ENCODE measurements around the gene FRY.

The FRY gene

DNA sequence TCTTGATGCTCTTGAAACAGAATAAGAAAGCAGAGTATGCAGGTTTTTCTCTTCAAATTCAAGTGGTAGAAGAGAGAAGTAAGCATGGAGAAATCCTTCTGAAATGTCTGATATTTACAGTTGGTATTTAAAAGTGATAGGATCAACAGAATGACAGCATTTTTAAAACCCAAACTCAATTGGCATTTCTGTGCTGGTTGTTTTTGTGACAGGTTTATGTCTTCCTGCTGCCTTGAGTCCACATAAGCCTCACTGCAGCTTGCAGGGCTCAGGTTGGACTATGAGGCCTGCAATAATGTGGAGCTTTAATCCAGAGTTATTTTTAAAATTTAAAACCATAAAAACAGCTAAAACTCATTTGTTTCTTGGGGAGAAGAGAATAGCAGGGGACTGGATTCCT lies 178.5 kb downstream of the FRY start:
- H3K36me3 ChIP-seq (ENCODE audit: control insufficient read depth, insufficient read depth, low read length) = no peaks in the 10 kb centered on the region
- no peaks in the 10 kb centered on the region for H3K9me3 ChIP-seq (ENCODE audit: control insufficient read depth, insufficient read depth, low read length)
- H3K4me1 ChIP-seq (ENCODE audit: control insufficient read depth, insufficient read depth, low read length) = no peaks in the 10 kb centered on the region
- no peak overlapping the region for H3K4me3 ChIP-seq (ENCODE audit: low read depth, low read length)
- no peaks in the 10 kb centered on the region for H3K27me3 ChIP-seq (ENCODE audit: control insufficient read depth, insufficient read depth, low read length)
- no peak overlapping the region for H3K9ac ChIP-seq (ENCODE audit: low read depth, low read length)

DNA sequence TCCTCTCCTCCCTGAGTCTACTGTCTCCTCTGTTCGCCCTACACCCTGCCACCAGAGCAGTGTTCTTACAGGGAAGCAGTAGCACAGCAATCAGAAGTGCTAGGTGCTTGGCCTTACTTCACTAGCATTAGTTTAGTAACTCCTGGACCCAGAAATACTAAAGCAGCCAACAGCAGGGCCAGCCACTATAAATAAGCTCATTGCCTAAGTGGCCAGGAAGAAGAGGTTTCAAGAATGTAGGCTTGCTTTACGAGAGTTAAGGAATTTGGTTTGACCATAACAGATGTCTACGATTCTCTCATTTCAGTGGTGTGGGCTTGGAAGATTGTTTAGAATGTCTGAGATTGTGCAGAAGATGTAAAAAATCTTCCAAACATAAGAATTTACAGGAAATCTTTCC lies 180.2 kb downstream of the FRY start:
- H3K27me3 ChIP-seq (ENCODE audit: control insufficient read depth, insufficient read depth, low read length) = no peaks in the 10 kb centered on the region
- H3K9me3 ChIP-seq (ENCODE audit: control insufficient read depth, insufficient read depth, low read length) = no peaks in the 10 kb centered on the region
- no peak overlapping the region for H3K4me3 ChIP-seq (ENCODE audit: low read depth, low read length)
- H3K4me1 ChIP-seq (ENCODE audit: control insufficient read depth, insufficient read depth, low read length) = no peaks in the 10 kb centered on the region
- H3K36me3 ChIP-seq (ENCODE audit: control insufficient read depth, insufficient read depth, low read length) = no peaks in the 10 kb centered on the region
- no peak overlapping the region for H3K9ac ChIP-seq (ENCODE audit: low read depth, low read length)

DNA sequence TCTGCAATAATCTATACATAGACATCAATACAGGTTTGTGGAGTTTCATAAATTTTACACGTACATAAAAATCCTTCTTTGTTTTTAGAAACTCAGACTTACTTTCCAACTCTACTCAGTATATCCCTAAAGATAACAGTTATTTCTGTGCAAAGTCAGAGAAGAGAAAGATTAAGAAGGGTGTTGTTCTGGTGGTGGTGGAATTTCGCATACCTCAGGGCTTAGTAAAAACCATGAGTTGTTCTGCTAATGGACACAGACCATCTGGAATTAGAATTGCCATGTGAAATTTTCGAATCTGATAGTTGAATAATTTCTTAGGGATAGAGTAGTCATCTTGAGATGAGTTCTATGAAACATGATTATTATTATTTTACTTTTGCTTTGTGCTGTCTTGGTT lies 180.8 kb downstream of the FRY start:
- no peak overlapping the region for H3K4me3 ChIP-seq (ENCODE audit: low read depth, low read length)
- H3K9me3 ChIP-seq (ENCODE audit: control insufficient read depth, insufficient read depth, low read length) = no peaks in the 10 kb centered on the region
- no peaks in the 10 kb centered on the region for H3K36me3 ChIP-seq (ENCODE audit: control insufficient read depth, insufficient read depth, low read length)
- H3K4me1 ChIP-seq (ENCODE audit: control insufficient read depth, insufficient read depth, low read length) = no peaks in the 10 kb centered on the region
- H3K9ac ChIP-seq (ENCODE audit: low read depth, low read length) = no peak overlapping the region
- H3K27me3 ChIP-seq (ENCODE audit: control insufficient read depth, insufficient read depth, low read length) = no peaks in the 10 kb centered on the region

DNA sequence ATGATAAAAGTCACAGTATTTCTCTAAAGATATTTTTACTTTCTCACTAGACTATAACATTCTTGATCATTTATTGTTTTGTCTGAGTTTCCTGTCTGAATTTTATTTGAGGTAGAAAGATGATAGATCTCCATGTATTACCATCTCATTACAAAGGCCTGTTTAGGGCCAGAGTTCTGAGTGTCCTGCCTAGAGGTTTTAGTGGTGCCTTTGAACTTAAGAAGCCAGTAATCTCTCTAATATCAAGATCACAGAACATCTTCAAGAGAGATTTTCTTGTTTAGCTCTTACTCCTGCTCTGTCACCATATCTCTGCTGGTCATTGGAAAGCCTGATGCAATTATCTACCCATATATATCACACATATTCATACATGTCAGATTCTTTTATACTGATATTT lies 182.1 kb downstream of the FRY start:
- no peaks in the 10 kb centered on the region for H3K36me3 ChIP-seq (ENCODE audit: control insufficient read depth, insufficient read depth, low read length)
- no peak overlapping the region for H3K4me3 ChIP-seq (ENCODE audit: low read depth, low read length)
- H3K9ac ChIP-seq (ENCODE audit: low read depth, low read length) = no peak overlapping the region

DNA sequence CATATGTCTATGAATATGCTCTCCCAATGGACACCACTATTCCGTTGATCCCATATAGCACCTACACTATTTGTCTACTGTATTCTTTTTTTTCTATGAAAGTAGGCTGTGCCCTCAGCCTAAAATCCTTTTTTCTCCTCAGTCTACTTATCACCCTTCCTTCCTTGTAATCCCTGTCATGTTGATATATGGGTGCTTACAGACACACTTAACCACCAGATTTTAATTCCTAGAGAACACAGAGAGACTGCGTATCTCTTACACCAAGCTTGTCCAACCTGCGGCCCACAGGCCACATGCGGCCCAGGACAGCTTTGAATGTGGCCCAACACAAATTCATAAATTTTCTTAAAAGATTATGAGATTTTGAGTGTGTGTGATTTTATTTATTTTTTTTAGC lies 182.5 kb downstream of the FRY start:
- H3K9me3 ChIP-seq (ENCODE audit: control insufficient read depth, insufficient read depth, low read length) = no peaks in the 10 kb centered on the region
- H3K27me3 ChIP-seq (ENCODE audit: control insufficient read depth, insufficient read depth, low read length) = no peaks in the 10 kb centered on the region
- H3K36me3 ChIP-seq (ENCODE audit: control insufficient read depth, insufficient read depth, low read length) = no peaks in the 10 kb centered on the region
- no peaks in the 10 kb centered on the region for H3K4me1 ChIP-seq (ENCODE audit: control insufficient read depth, insufficient read depth, low read length)
- no peak overlapping the region for H3K9ac ChIP-seq (ENCODE audit: low read depth, low read length)
- no peak overlapping the region for H3K4me3 ChIP-seq (ENCODE audit: low read depth, low read length)

More for the DNA sequence above, 182.1 kb downstream of the FRY start:
- H3K27me3 ChIP-seq (ENCODE audit: control insufficient read depth, insufficient read depth, low read length) = no peaks in the 10 kb centered on the region
- H3K4me1 ChIP-seq (ENCODE audit: control insufficient read depth, insufficient read depth, low read length) = no peaks in the 10 kb centered on the region
- H3K9me3 ChIP-seq (ENCODE audit: control insufficient read depth, insufficient read depth, low read length) = no peaks in the 10 kb centered on the region

DNA sequence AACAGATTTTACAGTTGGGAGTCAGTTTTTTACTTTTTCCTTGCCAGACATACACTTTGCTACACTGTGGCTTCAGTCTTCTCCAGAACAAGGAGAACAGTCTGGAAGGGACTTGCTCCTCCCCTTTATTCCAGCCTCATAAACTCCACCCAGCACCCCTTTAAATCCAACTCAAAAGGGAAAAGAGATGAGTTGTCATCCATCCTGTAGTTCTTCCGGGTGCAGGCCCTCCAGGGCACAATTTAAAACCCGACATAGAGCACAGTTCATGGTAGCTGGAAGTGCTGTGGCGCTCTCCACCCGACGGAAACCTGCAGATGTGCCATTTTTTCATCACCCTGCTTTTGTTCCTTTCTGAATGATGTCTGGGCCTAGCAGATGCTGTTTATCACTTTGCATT lies 184.7 kb downstream of the FRY start:
- Histone ChIP-seq H3K9ac (ENCODE audit: low read depth, low read length) (no peak overlapping the region), H3K4me1 (ENCODE audit: control insufficient read depth, insufficient read depth, low read length) (no peaks in the 10 kb centered on the region), H3K4me3 (ENCODE audit: low read depth, low read length) (no peak overlapping the region), H3K9me3 (ENCODE audit: control insufficient read depth, insufficient read depth, low read length) (no peaks in the 10 kb centered on the region), H3K36me3 (ENCODE audit: control insufficient read depth, insufficient read depth, low read length) (no peaks in the 10 kb centered on the region), H3K27me3 (ENCODE audit: control insufficient read depth, insufficient read depth, low read length) (no peaks in the 10 kb centered on the region)

DNA sequence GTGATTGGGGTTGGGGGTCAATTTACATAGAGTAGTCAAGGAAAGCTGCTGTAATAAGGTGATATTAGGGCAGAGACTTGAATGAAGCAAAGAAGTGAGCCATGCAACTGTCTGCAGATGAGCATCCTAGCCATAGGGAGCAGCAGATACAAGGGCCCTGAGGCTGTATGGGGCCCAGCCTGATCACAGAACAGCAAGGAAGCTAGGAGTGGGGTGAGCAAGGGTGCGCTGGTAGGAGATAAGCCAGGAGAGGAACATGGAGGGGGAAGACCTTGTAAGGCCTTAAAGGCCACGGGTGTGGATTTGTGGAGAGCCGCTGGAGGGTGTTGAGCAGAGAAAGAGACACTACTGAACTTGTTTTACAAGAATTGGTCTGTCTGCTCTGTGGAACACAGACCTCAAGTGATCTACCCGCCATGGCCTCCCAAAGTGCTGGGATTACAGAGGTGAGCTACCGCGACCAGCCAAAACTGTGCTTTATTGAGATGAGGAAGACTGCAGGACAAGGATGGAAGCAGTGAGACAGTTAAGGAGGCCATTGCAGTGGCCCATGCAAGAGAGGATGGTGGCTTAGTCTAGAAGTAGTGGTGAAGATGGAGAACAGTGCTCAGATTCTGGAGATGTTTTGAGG lies 190.6 kb downstream of the FRY start:
- Histone ChIP-seq H3K4me1 (ENCODE audit: control insufficient read depth, insufficient read depth, low read length) (no peaks in the 10 kb centered on the region), H3K4me3 (ENCODE audit: low read depth, low read length) (no peak overlapping the region), H3K9ac (ENCODE audit: low read depth, low read length) (no peak overlapping the region), H3K27me3 (ENCODE audit: control insufficient read depth, insufficient read depth, low read length) (no peaks in the 10 kb centered on the region), H3K36me3 (ENCODE audit: control insufficient read depth, insufficient read depth, low read length) (no peaks in the 10 kb centered on the region), H3K9me3 (ENCODE audit: control insufficient read depth, insufficient read depth, low read length) (no peaks in the 10 kb centered on the region)

DNA sequence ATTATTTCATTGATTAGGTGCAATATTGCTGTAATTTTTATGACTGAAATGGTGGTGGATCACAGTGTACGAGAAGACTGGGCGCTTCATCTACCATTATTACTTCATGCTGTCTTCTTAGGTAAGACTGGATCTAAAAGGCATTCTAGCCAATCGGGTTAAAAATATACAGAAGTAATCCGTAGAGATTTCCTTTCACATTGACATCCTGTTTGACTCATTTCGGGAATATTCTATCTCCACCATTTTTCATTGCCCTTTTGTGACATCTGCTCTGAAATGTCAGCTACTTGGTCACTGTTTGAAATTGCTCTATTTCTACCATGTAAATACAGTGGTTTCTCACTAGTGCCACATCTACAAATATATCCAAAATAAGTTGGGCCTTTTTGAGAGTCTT lies 193.3 kb downstream of the FRY start:
- Histone ChIP-seq H3K27me3 (ENCODE audit: control insufficient read depth, insufficient read depth, low read length) (no peaks in the 10 kb centered on the region), H3K4me1 (ENCODE audit: control insufficient read depth, insufficient read depth, low read length) (no peaks in the 10 kb centered on the region), H3K9me3 (ENCODE audit: control insufficient read depth, insufficient read depth, low read length) (no peaks in the 10 kb centered on the region), H3K36me3 (ENCODE audit: control insufficient read depth, insufficient read depth, low read length) (no peaks in the 10 kb centered on the region), H3K9ac (ENCODE audit: low read depth, low read length) (no peak overlapping the region), H3K4me3 (ENCODE audit: low read depth, low read length) (no peak overlapping the region)

DNA sequence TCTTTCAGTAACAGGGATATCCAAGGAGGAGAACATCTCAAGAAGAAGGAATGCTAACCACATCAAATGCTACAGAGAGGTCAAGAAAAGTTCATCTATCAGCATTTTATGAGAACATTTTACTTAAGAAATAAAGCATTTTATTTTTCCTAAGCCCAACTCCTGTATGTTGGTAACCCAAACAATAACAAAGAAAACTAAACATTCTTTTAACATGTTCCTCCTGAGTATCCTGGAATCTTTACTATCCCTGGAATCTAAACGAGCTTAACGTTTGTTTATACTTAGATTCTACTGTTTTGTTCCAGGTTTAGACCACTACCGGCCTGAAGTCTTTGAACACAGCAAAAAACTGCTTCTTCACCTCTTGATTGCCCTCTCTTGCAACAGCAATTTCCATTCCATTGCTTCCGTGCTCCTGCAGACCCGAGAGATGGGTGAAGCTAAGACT lies 193.9 kb downstream of the FRY start:
- Histone ChIP-seq H3K4me1 (ENCODE audit: control insufficient read depth, insufficient read depth, low read length) (no peaks in the 10 kb centered on the region), H3K4me3 (ENCODE audit: low read depth, low read length) (no peak overlapping the region), H3K9me3 (ENCODE audit: control insufficient read depth, insufficient read depth, low read length) (no peaks in the 10 kb centered on the region), H3K36me3 (ENCODE audit: control insufficient read depth, insufficient read depth, low read length) (no peaks in the 10 kb centered on the region), H3K9ac (ENCODE audit: low read depth, low read length) (no peak overlapping the region), H3K27me3 (ENCODE audit: control insufficient read depth, insufficient read depth, low read length) (no peaks in the 10 kb centered on the region)

DNA sequence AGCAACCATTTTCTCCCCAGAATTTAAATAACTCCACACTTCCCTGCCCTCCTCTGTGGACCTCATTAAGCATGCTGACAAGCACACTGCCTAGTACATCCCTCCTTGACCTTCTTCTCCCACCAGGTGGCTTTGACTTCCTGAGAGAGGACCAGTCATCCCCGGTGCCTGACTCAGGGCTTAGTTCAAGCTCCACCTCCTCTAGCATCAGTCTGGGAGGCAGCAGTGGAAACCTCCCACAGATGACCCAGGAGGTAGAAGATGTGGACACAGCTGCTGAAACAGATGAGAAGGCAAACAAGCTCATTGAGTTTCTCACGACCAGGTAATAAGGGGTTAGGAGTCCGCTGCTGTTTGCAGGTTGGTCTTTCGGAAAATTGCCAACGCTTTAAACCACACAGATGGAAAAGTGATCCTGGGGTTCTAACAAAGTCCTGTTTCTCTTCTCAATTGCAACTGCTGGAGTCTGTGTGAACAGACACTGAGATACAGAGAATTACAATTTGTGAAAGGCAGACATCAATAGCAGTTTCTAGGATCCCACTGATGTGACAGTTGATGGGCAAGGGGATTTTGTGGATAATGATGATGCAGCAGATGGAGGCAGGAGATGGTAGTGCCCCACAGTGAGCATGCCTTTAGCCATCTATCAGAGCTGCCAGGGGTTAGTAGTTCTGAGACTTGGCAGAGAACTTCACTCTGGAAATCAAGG lies 196.9 kb downstream of the FRY start:
- H3K36me3 ChIP-seq (ENCODE audit: control insufficient read depth, insufficient read depth, low read length) = no peaks in the 10 kb centered on the region
- H3K9me3 ChIP-seq (ENCODE audit: control insufficient read depth, insufficient read depth, low read length) = no peaks in the 10 kb centered on the region
- H3K4me3 ChIP-seq (ENCODE audit: low read depth, low read length) = no peak overlapping the region
- H3K27me3 ChIP-seq (ENCODE audit: control insufficient read depth, insufficient read depth, low read length) = no peaks in the 10 kb centered on the region
- no peaks in the 10 kb centered on the region for H3K4me1 ChIP-seq (ENCODE audit: control insufficient read depth, insufficient read depth, low read length)
- H3K9ac ChIP-seq (ENCODE audit: low read depth, low read length) = no peak overlapping the region

DNA sequence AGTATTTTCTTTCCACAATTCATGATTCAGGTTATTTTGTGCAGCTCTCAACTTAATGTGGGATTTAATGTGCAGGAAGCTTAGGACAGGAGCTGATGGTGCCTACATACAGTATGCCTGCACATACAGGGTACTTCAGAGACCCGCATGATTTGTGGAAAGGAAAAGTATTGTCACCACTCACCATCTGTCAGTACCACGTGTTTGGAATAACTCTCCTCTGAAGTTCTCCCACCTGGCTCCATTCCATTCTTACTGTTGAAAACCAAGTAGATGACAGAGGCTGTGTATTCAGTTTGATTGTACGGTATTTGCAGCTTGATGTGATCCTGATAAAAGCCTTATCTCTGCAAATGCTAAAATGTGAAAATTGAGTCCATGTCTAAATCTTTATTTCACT lies 197.9 kb downstream of the FRY start:
- Histone ChIP-seq H3K4me3 (ENCODE audit: low read depth, low read length) (no peak overlapping the region), H3K9ac (ENCODE audit: low read depth, low read length) (no peak overlapping the region), H3K27me3 (ENCODE audit: control insufficient read depth, insufficient read depth, low read length) (no peaks in the 10 kb centered on the region), H3K36me3 (ENCODE audit: control insufficient read depth, insufficient read depth, low read length) (no peaks in the 10 kb centered on the region), H3K9me3 (ENCODE audit: control insufficient read depth, insufficient read depth, low read length) (no peaks in the 10 kb centered on the region), H3K4me1 (ENCODE audit: control insufficient read depth, insufficient read depth, low read length) (no peaks in the 10 kb centered on the region)

DNA sequence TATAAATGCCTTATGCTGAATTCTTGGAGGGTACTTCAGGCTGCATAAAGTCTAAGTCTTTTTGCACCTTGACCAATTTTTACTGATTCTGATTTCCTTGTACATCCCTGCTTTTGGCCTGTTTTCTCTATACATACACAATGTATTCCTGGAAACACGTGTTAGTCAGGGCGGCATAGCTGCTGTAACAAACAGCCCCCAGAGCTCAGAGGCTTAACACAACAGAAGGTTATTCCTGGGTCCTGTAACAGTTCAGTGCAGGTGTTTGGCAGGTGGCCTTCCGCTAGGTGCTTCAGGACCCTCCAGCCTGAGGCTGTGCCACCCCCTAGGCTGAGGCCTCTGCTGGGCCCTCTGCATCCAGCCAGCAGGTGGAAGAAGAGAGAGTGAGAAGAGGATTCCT lies 200.7 kb downstream of the FRY start:
- Histone ChIP-seq H3K9ac (ENCODE audit: low read depth, low read length) (no peak overlapping the region), H3K27me3 (ENCODE audit: control insufficient read depth, insufficient read depth, low read length) (no peaks in the 10 kb centered on the region), H3K4me1 (ENCODE audit: control insufficient read depth, insufficient read depth, low read length) (no peaks in the 10 kb centered on the region), H3K9me3 (ENCODE audit: control insufficient read depth, insufficient read depth, low read length) (no peaks in the 10 kb centered on the region), H3K4me3 (ENCODE audit: low read depth, low read length) (no peak overlapping the region), H3K36me3 (ENCODE audit: control insufficient read depth, insufficient read depth, low read length) (no peaks in the 10 kb centered on the region)
